Mammary epithelial cell (primary cell): Measurements from ENCODE around the gene C1orf198.

ENCODE experiments used
- CTCF ChIP-seq, 2 donors: IDR thresholded peaks in 1 of 2; conservative IDR thresholded peaks in 1 of 2; 2 replicates each; pipeline ENCODE4 v1.5.1; 2011 to 2012; ENCODE audit warnings: inconsistent platforms in 2 of 2, low read length in 2 of 2, mild to moderate bottlenecking in 2 of 2, control low read depth in 1 of 2, low read depth in 1 of 2; ENCODE audit not compliant: insufficient read depth in 1 of 2; ENCODE audit errors: extremely low read depth in 1 of 2
- EZH2 ChIP-seq: IDR thresholded peaks from 2 replicates; pipeline ENCODE4 v1.6.1; 2012; ENCODE audit warnings: low read length, inconsistent platforms, borderline replicate concordance

- TF ChIP-seq CTCF (conservative IDR thresholded peaks at IDR 0.05 in 1 of 2, IDR thresholded peaks at IDR 0.05 in 1 of 2; ENCODE audit: extremely low read depth in 1 of 2, insufficient read depth in 1 of 2, low read depth in 1 of 2, low read length in 2 of 2) (no peak), EZH2 (no peak)
Observed at GRCh38 chr1:230833511-230833910, 34.8 kb downstream of the C1orf198 start.
